ENCODE results near the gene CDK14. TPM values are rescaled to one million over a fixed set of nuclear protein-coding genes. Genes with fewer than 3 reads are reported as not detected.

Gene CDK14
- total RNA-seq, 4 donors from 2014 or later: 1.1 to 12.7 (median 5.8) TPM

- 92 to 96% methylated on average over 2 of the region's 2 CpGs for WGBS, 2 donors
- no peak overlapping the region for H3K4me3 ChIP-seq (ENCODE audit: low read depth, poor library complexity, severe bottlenecking)
- intact Hi-C loops (cut with DNase I; ENCODE audit: low total_unique reads): no loop called here
- TF ChIP-seq POLR2A (IDR thresholded peaks at IDR 0.05): no peak
- no peak for TF ChIP-seq CTCF (IDR thresholded peaks at IDR 0.05)
- no peak for DNase-seq (ENCODE audit: low spot score in 2 of 2)
Measured at GRCh38 chr7:90982228-90982627, 386.1 kb downstream of the CDK14 start.

- intact Hi-C loops (cut with DNase I; ENCODE audit: low total_unique reads): no loop called here
- no peak overlapping the region for H3K4me3 ChIP-seq (ENCODE audit: low read depth, poor library complexity, severe bottlenecking)
- TF ChIP-seq POLR2A (IDR thresholded peaks at IDR 0.05) (no peak), CTCF (IDR thresholded peaks at IDR 0.05) (no peak)
- WGBS, 2 donors: 81 to 100% methylated on average over 1 of the region's 1 CpG
- DNase-seq (ENCODE audit: low spot score in 2 of 2): no peak
Measured at GRCh38 chr7:90984692-90985091, 388.6 kb downstream of the CDK14 start.

GRCh38 chr7:90988516-90988915 is 392.4 kb downstream of the CDK14 start:
- no peak for DNase-seq (ENCODE audit: low spot score in 2 of 2)
- no peak for TF ChIP-seq CTCF (IDR thresholded peaks at IDR 0.05)
- no peak for TF ChIP-seq POLR2A (IDR thresholded peaks at IDR 0.05)
- intact Hi-C loops (cut with DNase I; ENCODE audit: low total_unique reads): no loop called here
- WGBS, 2 donors: 35 to 71% methylated on average over 1 of the region's 1 CpG
- no peak overlapping the region for H3K4me3 ChIP-seq (ENCODE audit: low read depth, poor library complexity, severe bottlenecking)

- no peak overlapping the region for H3K4me3 ChIP-seq (ENCODE audit: low read depth, poor library complexity, severe bottlenecking)
- DNase-seq (ENCODE audit: low spot score in 2 of 2): no peak
- intact Hi-C loops (cut with DNase I; ENCODE audit: low total_unique reads): no loop called here
- WGBS, 2 donors: 90 to 92% methylated on average over 5 of the region's 5 CpGs
- TF ChIP-seq POLR2A (IDR thresholded peaks at IDR 0.05) (no peak), CTCF (IDR thresholded peaks at IDR 0.05) (no peak)
Measured at GRCh38 chr7:90988996-90989765, 393.1 kb downstream of the CDK14 start.

- no peak for DNase-seq (ENCODE audit: low spot score in 2 of 2)
- H3K4me3 ChIP-seq (ENCODE audit: low read depth, poor library complexity, severe bottlenecking): no peak overlapping the region
- no peak for TF ChIP-seq CTCF (IDR thresholded peaks at IDR 0.05)
- WGBS, 2 donors: 62 to 73% methylated on average over 2 of the region's 2 CpGs
- intact Hi-C loops (cut with DNase I; ENCODE audit: low total_unique reads): no loop called here
Measured at GRCh38 chr7:90994121-90994520, 398.0 kb downstream of the CDK14 start.

- no peak for DNase-seq (ENCODE audit: low spot score in 2 of 2)
- no peak overlapping the region for H3K4me3 ChIP-seq (ENCODE audit: low read depth, poor library complexity, severe bottlenecking)
- TF ChIP-seq POLR2A (IDR thresholded peaks at IDR 0.05) (no peak), CTCF (IDR thresholded peaks at IDR 0.05) (no peak)
- intact Hi-C loops (cut with DNase I; ENCODE audit: low total_unique reads): no loop called here
- WGBS, 2 donors: 84 to 85% methylated on average over 5 of the region's 5 CpGs
Measured at GRCh38 chr7:90994601-90995000, 398.5 kb downstream of the CDK14 start.
